Loucy (cell line): ENCODE measurements around the gene NRAS.

Experiments
- H2AFZ ChIP-seq: fragments of 200-600 bp; sonication (generic); 2 replicates; pipeline ENCODE4 v1.6.0; 2016; ENCODE audit warnings: antibody characterized with exemption, mild to moderate bottlenecking, low read length, moderate library complexity
- H3F3A ChIP-seq: fragments of 200-600 bp; 2 replicates; pipeline ENCODE4 v1.6.0; 2016; ENCODE audit warnings: antibody characterized with exemption, low read depth, mild to moderate bottlenecking
- H3K27me3 ChIP-seq: fragments of 200-600 bp; sonication (generic); 2 replicates; pipeline ENCODE4 v1.6.1; 2014; ENCODE audit warnings: low read length, mild to moderate bottlenecking; ENCODE audit not compliant: insufficient read depth, poor library complexity, severe bottlenecking
- H3K36me3 ChIP-seq: fragments of 200-600 bp; sonication (generic); 2 replicates; pipeline ENCODE4 v1.6.1; 2016; ENCODE audit warnings: low read length; ENCODE audit not compliant: insufficient read depth
- H3K4me1 ChIP-seq: fragments of 200-600 bp; sonication (generic); 2 replicates; pipeline ENCODE4 v1.5.1; 2014; ENCODE audit warnings: low read length, mild to moderate bottlenecking; ENCODE audit not compliant: insufficient read depth, poor library complexity, severe bottlenecking
- H3K4me2 ChIP-seq: fragments of 200-600 bp; sonication (generic); 2 replicates; pipeline ENCODE4 v1.6.0; 2014; ENCODE audit warnings: antibody characterized with exemption, low read length, low read depth, mild to moderate bottlenecking; ENCODE audit not compliant: poor library complexity, severe bottlenecking
- H3K4me3 ChIP-seq: fragments of 200-600 bp; sonication (generic); 2 replicates; pipeline ENCODE4 v1.5.1; 2014; ENCODE audit warnings: low read length, mild to moderate bottlenecking, mixed read lengths; ENCODE audit not compliant: poor library complexity, severe bottlenecking
- H3K79me2 ChIP-seq: fragments of 200-600 bp; sonication (generic); 2 replicates; pipeline ENCODE4 v1.6.1; 2014; ENCODE audit warnings: low read length; ENCODE audit not compliant: insufficient read depth
- H3K9ac ChIP-seq: fragments of 200-600 bp; sonication (generic); 2 replicates; pipeline ENCODE4 v1.6.0; 2014; ENCODE audit warnings: mild to moderate bottlenecking, low read depth, low read length, moderate library complexity; ENCODE audit not compliant: poor library complexity, severe bottlenecking
- H3K9me2 ChIP-seq: fragments of 200-600 bp; sonication (generic); replicated peaks from 2 replicates; pipeline ENCODE4 v1.6.1; 2016; ENCODE audit warnings: low read depth, low read length, mixed read lengths
- H3K9me3 ChIP-seq: fragments of 200-600 bp; sonication (generic); 2 replicates; pipeline ENCODE4 v1.6.1; 2014; ENCODE audit warnings: mild to moderate bottlenecking, antibody characterized with exemption, low read length, low read depth; ENCODE audit not compliant: insufficient read depth
- H4K20me1 ChIP-seq: fragments of 200-600 bp; sonication (generic); 2 replicates; pipeline ENCODE4 v1.6.0; 2014; ENCODE audit warnings: antibody characterized with exemption, low read length, mild to moderate bottlenecking; ENCODE audit not compliant: insufficient read depth, poor library complexity, severe bottlenecking
- EZH2phosphoT487 ChIP-seq: fragments of 200-600 bp; IDR thresholded peaks from 2 replicates; pipeline ENCODE4 v1.6.1; 2018; ENCODE audit warnings: antibody characterized with exemption, mild to moderate bottlenecking, moderate library complexity, borderline replicate concordance
- TF ChIP-seq, protein P1 (sequence below): fragments of 200-600 bp; sonication (generic); conservative IDR thresholded peaks from 2 replicates; pipeline ENCODE4 v1.5.1; 2014; ENCODE audit warnings: mild to moderate bottlenecking, antibody characterized with exemption, low read length

NRAS gene

GRCh38 chr1:114728553-114728952 is 12.0 kb upstream of the NRAS start:
- no peaks in the 10 kb centered on the region for H3K9me2 ChIP-seq
- no peak overlapping the region for H3K4me3 ChIP-seq
- no peak overlapping the region for H3K9ac ChIP-seq
- H3K36me3 ChIP-seq: peaks cover 99% of the 10 kb centered on the region
- H3F3A ChIP-seq: no peaks in the 10 kb centered on the region
- no peaks in the 10 kb centered on the region for H3K9me3 ChIP-seq
- no peak overlapping the region for H3K4me2 ChIP-seq
- no peaks in the 10 kb centered on the region; the same call in 1 of the 2 replicates for H3K79me2 ChIP-seq
- no peaks in the 10 kb centered on the region for H3K4me1 ChIP-seq
- H2AFZ ChIP-seq: no peak overlapping the region
- peaks cover 13% of the 10 kb centered on the region for H4K20me1 ChIP-seq
- H3K27me3 ChIP-seq: no peaks in the 10 kb centered on the region
- TF ChIP-seq, protein P1, sequence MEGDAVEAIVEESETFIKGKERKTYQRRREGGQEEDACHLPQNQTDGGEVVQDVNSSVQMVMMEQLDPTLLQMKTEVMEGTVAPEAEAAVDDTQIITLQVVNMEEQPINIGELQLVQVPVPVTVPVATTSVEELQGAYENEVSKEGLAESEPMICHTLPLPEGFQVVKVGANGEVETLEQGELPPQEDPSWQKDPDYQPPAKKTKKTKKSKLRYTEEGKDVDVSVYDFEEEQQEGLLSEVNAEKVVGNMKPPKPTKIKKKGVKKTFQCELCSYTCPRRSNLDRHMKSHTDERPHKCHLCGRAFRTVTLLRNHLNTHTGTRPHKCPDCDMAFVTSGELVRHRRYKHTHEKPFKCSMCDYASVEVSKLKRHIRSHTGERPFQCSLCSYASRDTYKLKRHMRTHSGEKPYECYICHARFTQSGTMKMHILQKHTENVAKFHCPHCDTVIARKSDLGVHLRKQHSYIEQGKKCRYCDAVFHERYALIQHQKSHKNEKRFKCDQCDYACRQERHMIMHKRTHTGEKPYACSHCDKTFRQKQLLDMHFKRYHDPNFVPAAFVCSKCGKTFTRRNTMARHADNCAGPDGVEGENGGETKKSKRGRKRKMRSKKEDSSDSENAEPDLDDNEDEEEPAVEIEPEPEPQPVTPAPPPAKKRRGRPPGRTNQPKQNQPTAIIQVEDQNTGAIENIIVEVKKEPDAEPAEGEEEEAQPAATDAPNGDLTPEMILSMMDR: no peak
- TF ChIP-seq EZH2phosphoT487: no peak

GRCh38 chr1:114725230-114725629 is 8.7 kb upstream of the NRAS start:
- no peaks in the 10 kb centered on the region for H3K27me3 ChIP-seq
- peaks cover 7% of the 10 kb centered on the region for H4K20me1 ChIP-seq
- no peaks in the 10 kb centered on the region for H3K9me2 ChIP-seq
- no peak overlapping the region for H2AFZ ChIP-seq
- H3K4me1 ChIP-seq: no peaks in the 10 kb centered on the region
- H3K79me2 ChIP-seq: no peaks in the 10 kb centered on the region; the same call in 1 of the 2 replicates
- TF ChIP-seq, protein P1: no peak
- no peak overlapping the region for H3K9ac ChIP-seq
- H3K4me2 ChIP-seq: no peak overlapping the region
- no peaks in the 10 kb centered on the region for H3K9me3 ChIP-seq
- peaks cover 98% of the 10 kb centered on the region for H3K36me3 ChIP-seq
- no peaks in the 10 kb centered on the region for H3F3A ChIP-seq
- no peak overlapping the region for H3K4me3 ChIP-seq

DNA sequence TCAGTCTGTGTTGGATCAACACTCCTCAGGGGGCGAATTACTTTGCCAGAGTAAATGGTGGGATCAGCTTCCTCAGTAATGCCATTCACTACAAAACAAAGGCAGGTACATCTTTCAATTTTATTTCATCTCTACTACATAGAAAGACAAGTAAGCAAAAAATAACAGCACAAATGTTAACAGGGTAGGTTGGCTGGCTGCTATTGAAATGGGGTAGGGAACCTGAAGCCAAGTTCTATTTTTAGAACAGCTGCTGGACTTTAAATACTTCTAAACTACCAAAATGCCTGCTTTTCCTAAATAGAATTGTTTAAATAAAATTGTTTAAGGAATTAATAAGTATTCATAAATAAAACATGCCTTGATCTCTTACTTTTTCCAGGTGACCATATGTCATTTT is 7.3 kb upstream of the NRAS start:
- no peaks in the 10 kb centered on the region; the same call in 1 of the 2 replicates for H3F3A ChIP-seq

More for the DNA sequence above, 7.3 kb upstream of the NRAS start:
- H3K27me3 ChIP-seq: no peaks in the 10 kb centered on the region
- no peak for TF ChIP-seq EZH2phosphoT487
- TF ChIP-seq, protein P1: no peak
- no peaks in the 10 kb centered on the region for H3K4me1 ChIP-seq
- no peak overlapping the region for H3K4me3 ChIP-seq
- H3K36me3 ChIP-seq: peaks cover 98% of the 10 kb centered on the region
- H3K9me2 ChIP-seq: no peaks in the 10 kb centered on the region
- no peak overlapping the region for H3K9ac ChIP-seq
- peaks cover 7% of the 10 kb centered on the region for H4K20me1 ChIP-seq
- H3K4me2 ChIP-seq: no peak overlapping the region
- H3K79me2 ChIP-seq: no peaks in the 10 kb centered on the region; the same call in 1 of the 2 replicates
- H2AFZ ChIP-seq: no peak overlapping the region
- no peaks in the 10 kb centered on the region for H3K9me3 ChIP-seq
